Natural killer cell (primary cell): ENCODE results near the gene TPM3. TPM values are rescaled to one million over a fixed set of nuclear protein-coding genes. Genes with fewer than 3 reads are reported as not detected.
"Not testable (repeated sequence)": the region's sequence is repeated elsewhere in the genome, so short reads cannot be mapped to it uniquely, and the experiment has no call there.

Source experiments
- ATAC-seq, 3 donors: fragments of 150-1000 bp in 2 of 3; fragments of 200-7000 bp in 1 of 3; cut with Tn5 transposase; 1 replicate in 1 of 3; 2 replicates in 2 of 3; pipeline ENCODE4 v1.10.0; 2021; ENCODE audit warnings: mild to moderate bottlenecking in 2 of 3, moderate library complexity in 2 of 3
- DNase-seq, 2 donors: peaks; one replicate each; pipeline versions ENCODE4 v3.0.0 to v3.0.0-alpha.2; 2013 to 2021; ENCODE audit warnings: mixed read lengths in 1 of 2
- H3K27ac ChIP-seq: one replicate; pipeline ENCODE4 v1.5.1; 2013; ENCODE audit warnings: mild to moderate bottlenecking, low read length
- H3K27me3 ChIP-seq: one replicate; pipeline ENCODE4 v1.6.1; 2013; ENCODE audit warnings: low read length; ENCODE audit not compliant: control insufficient read depth, insufficient read depth
- H3K36me3 ChIP-seq: one replicate; pipeline ENCODE4 v1.6.1; 2013; ENCODE audit warnings: low read length; ENCODE audit not compliant: control insufficient read depth, insufficient read depth
- H3K4me1 ChIP-seq: one replicate; pipeline ENCODE4 v1.6.1; 2013; ENCODE audit warnings: low read length; ENCODE audit not compliant: control insufficient read depth, insufficient read depth
- H3K4me3 ChIP-seq: one replicate; pipeline ENCODE4 v1.5.1; 2013; ENCODE audit warnings: low read length
- H3K9me3 ChIP-seq: one replicate; pipeline ENCODE4 v1.6.1; 2013; ENCODE audit warnings: low read length; ENCODE audit not compliant: control insufficient read depth, insufficient read depth
- H3K27ac Mint-ChIP-seq, 2 donors: one replicate each; pipeline ENCODE4 v1.8.0; 2022; ENCODE audit warnings: mild to moderate bottlenecking in 2 of 2, mixed read lengths in 2 of 2, moderate library complexity in 1 of 2
- H3K27me3 Mint-ChIP-seq, 2 donors: one replicate each; pipeline ENCODE4 v1.8.0; 2022; ENCODE audit warnings: low read depth in 2 of 2, mixed read lengths in 2 of 2
- H3K36me3 Mint-ChIP-seq: one replicate; pipeline ENCODE4 v1.8.0; 2022; ENCODE audit warnings: mixed read lengths
- H3K4me1 Mint-ChIP-seq, 2 donors: one replicate each; pipeline ENCODE4 v1.8.0; 2022; ENCODE audit warnings: mixed read lengths in 2 of 2
- H3K4me3 Mint-ChIP-seq: one replicate; pipeline ENCODE4 v1.8.0; 2022; ENCODE audit warnings: mild to moderate bottlenecking, moderate library complexity, mixed read lengths
- H3K9me3 Mint-ChIP-seq, 2 donors: one replicate each; pipeline ENCODE4 v1.8.0; 2022; ENCODE audit warnings: mixed read lengths in 2 of 2
- CTCF ChIP-seq: fragments of 200-600 bp; IDR thresholded peaks from one replicate; pipeline ENCODE4 v1.8.0; 2022; ENCODE audit warnings: antibody characterized with exemption
- WGBS: methylation state at CpG from one replicate; pipeline ENCODE4 v1.1.7; 2013; ENCODE audit warnings: missing lambda C conversion rate; ENCODE audit not compliant: insufficient coverage; 5-methylcytosine and 5-hydroxymethylcytosine counted together
- intact Hi-C: fragments of 100-400 bp; cut with micrococcal nuclease; formaldehyde crosslinking; loops from one replicate; pipeline ENCODE4 v1.14.2; 2022
- total RNA-seq, 4 donors: library from RNA; stranded (reverse); fragments of 120-200 nt in 1 of 4; gene quantifications; one replicate each; pipeline versions ENCODE4 v1.2.3 to v1.2.4, GENCODE V29; 2013 to 2022

TPM3 gene
- total RNA-seq, 3 donors from 2014 or later (not counting 1 experiment from before 2014, with no cell fraction given) = 516 to 622 (median 551) TPM

- Mint-ChIP-seq H3K4me1 (no peaks in the 10 kb centered on the region), H3K4me3 (no peak overlapping the region), H3K27me3 (no peaks in the 10 kb centered on the region), H3K36me3 (no peaks in the 10 kb centered on the region), H3K9me3 (no peaks in the 10 kb centered on the region), H3K27ac (no peak overlapping the region)
- intact Hi-C loops = no loop called here
- Histone ChIP-seq H3K9me3 (no peaks in the 10 kb centered on the region), H3K27me3 (no peaks in the 10 kb centered on the region), H3K4me3 (no peak overlapping the region), H3K27ac (no peak overlapping the region), H3K36me3 (no peaks in the 10 kb centered on the region), H3K4me1 (no peaks in the 10 kb centered on the region)
- WGBS = 100% methylated on average over 2 of the region's 2 CpGs
- ATAC-seq = no peak
- no peak for TF ChIP-seq CTCF
- no peak for DNase-seq
Observed at GRCh38 chr1:154133256-154133655, 58.6 kb downstream of the TPM3 start.

- Mint-ChIP-seq H3K36me3 (no peaks in the 10 kb centered on the region), H3K4me1 (no peaks in the 10 kb centered on the region), H3K27me3 (no peaks in the 10 kb centered on the region), H3K9me3 (no peaks in the 10 kb centered on the region), H3K4me3 (no peak overlapping the region), H3K27ac (peak overlapping the region in 1 of 2 donors; percentile 63)
- Histone ChIP-seq H3K36me3 (no peaks in the 10 kb centered on the region), H3K9me3 (no peaks in the 10 kb centered on the region), H3K4me3 (no peak overlapping the region), H3K27ac (no peak overlapping the region), H3K4me1 (no peaks in the 10 kb centered on the region), H3K27me3 (no peaks in the 10 kb centered on the region)
- intact Hi-C loops = no loop called here
- no peak for TF ChIP-seq CTCF
- no peak for ATAC-seq
- DNase-seq = no peak
- WGBS = no CpG with 5 or more reads among the region's 2 CpGs
Observed at GRCh38 chr1:154129391-154129970, 62.4 kb downstream of the TPM3 start.

- H3K36me3 ChIP-seq, intact Hi-C loops, H3K27me3 Mint-ChIP-seq, H3K27me3 ChIP-seq, H3K27ac ChIP-seq, H3K4me1 Mint-ChIP-seq, H3K36me3 Mint-ChIP-seq, H3K4me1 ChIP-seq, H3K27ac Mint-ChIP-seq, DNase-seq, H3K4me3 ChIP-seq, H3K4me3 Mint-ChIP-seq, H3K9me3 Mint-ChIP-seq, ATAC-seq, H3K9me3 ChIP-seq: not testable (repeated sequence)
- WGBS = 92% methylated on average over 11 of the region's 11 CpGs
Observed at GRCh38 chr1:154123205-154123604, 68.7 kb downstream of the TPM3 start.

GRCh38 chr1:154117642-154118041 is 74.3 kb downstream of the TPM3 start:
- no peak for TF ChIP-seq CTCF
- Mint-ChIP-seq H3K36me3 (no peaks in the 10 kb centered on the region), H3K27ac (no peak overlapping the region), H3K4me1 (peaks cover 12 to 16% of the 10 kb centered on the region in 2 donors), H3K9me3 (no peaks in the 10 kb centered on the region), H3K27me3 (no peaks in the 10 kb centered on the region), H3K4me3 (no peak overlapping the region)
- 87% methylated on average over 4 of the region's 5 CpGs for WGBS
- H3K36me3 ChIP-seq = no peaks in the 10 kb centered on the region
- ATAC-seq = no peak
- no peaks in the 10 kb centered on the region for H3K9me3 ChIP-seq
- peaks cover 4% of the 10 kb centered on the region for H3K4me1 ChIP-seq
- DNase-seq = no peak
- H3K27me3 ChIP-seq = no peaks in the 10 kb centered on the region
- no peak overlapping the region for H3K4me3 ChIP-seq
- intact Hi-C loops = no loop called here
- H3K27ac ChIP-seq = no peak overlapping the region
